Epithelial cell of proximal tubule (primary cell): ENCODE data around the gene FOXO1. TPM values are rescaled to one million over a fixed set of nuclear protein-coding genes. Genes with fewer than 3 reads are reported as not detected.

Source experiments
- DNase-seq: peaks from one replicate; pipeline ENCODE4 v3.0.0-alpha.2; 2011; ENCODE audit warnings: low read depth
- H3K4me3 ChIP-seq: 2 replicates; pipeline ENCODE4 v1.5.1; 2011; ENCODE audit warnings: low read depth, mild to moderate bottlenecking, low read length
- CTCF ChIP-seq: conservative IDR thresholded peaks from 2 replicates; pipeline ENCODE4 v1.5.1; 2012; ENCODE audit warnings: low read depth, mild to moderate bottlenecking, low read length
- total RNA-seq: library from RNA; depleted of rRNA; stranded (reverse); fragments of >200 nt; gene quantifications from 2 replicates; pipeline ENCODE4 v1.2.3, GENCODE V29; 2015

The FOXO1 gene
- total RNA-seq, 1 donor from 2014 or later = 6.3 TPM

GRCh38 chr13:40626977-40627376 lies 39.5 kb downstream of the FOXO1 start:
- no peak for DNase-seq
- no peak overlapping the region for H3K4me3 ChIP-seq
- no peak for TF ChIP-seq CTCF

GRCh38 chr13:40626561-40626960 lies 39.9 kb downstream of the FOXO1 start:
- no peak for TF ChIP-seq CTCF
- H3K4me3 ChIP-seq = no peak overlapping the region
- DNase-seq = no peak

- DNase-seq = no peak
- no peak for TF ChIP-seq CTCF
- H3K4me3 ChIP-seq = no peak overlapping the region
Measured at GRCh38 chr13:40624986-40625385, 41.5 kb downstream of the FOXO1 start.

GRCh38 chr13:40624383-40624782 lies 42.1 kb downstream of the FOXO1 start:
- no peak overlapping the region for H3K4me3 ChIP-seq
- no peak for TF ChIP-seq CTCF
- no peak for DNase-seq

- no peak overlapping the region for H3K4me3 ChIP-seq
- DNase-seq = no peak
- TF ChIP-seq CTCF = no peak
Measured at GRCh38 chr13:40622761-40623160, 43.7 kb downstream of the FOXO1 start.

- H3K4me3 ChIP-seq = no peak overlapping the region
- no peak for TF ChIP-seq CTCF
- no peak for DNase-seq
Measured at GRCh38 chr13:40622246-40622645, 44.2 kb downstream of the FOXO1 start.

- no peak overlapping the region for H3K4me3 ChIP-seq
- no peak for TF ChIP-seq CTCF
- DNase-seq = no peak
Measured at GRCh38 chr13:40619479-40619814, 47.0 kb downstream of the FOXO1 start.
